ENCODE results near the gene DEGS2. TPM values are rescaled to one million over a fixed set of nuclear protein-coding genes. Genes with fewer than 3 reads are reported as not detected.

The DEGS2 gene
- total and polyA plus RNA-seq, 8 donors = 1.2 to 53.0 (median 13.5) TPM

- 69 to 80% (median 77%) methylated on average over 3 of the region's 3 CpGs for WGBS, 5 donors
- Histone ChIP-seq H3K27ac (no peak overlapping the region), H3K4me3 (no peak overlapping the region), H3K4me1 (peaks cover 0 to 8% (median 4%) of the 10 kb centered on the region in 4 donors), H3K27me3 (no peaks in the 10 kb centered on the region), H3K9me3 (no peaks in the 10 kb centered on the region), H3K36me3 (peaks cover 0 to 25% (median 9%) of the 10 kb centered on the region in 4 donors)
- TF ChIP-seq EP300 (IDR thresholded peaks at IDR 0.05) = no peak
- TF ChIP-seq POLR2AphosphoS5 (IDR thresholded peaks at IDR 0.05) = no peak
- TF ChIP-seq POLR2A (IDR thresholded peaks at IDR 0.05) = no peak
- TF ChIP-seq CTCF (IDR thresholded peaks at IDR 0.05) = no peak
- intact Hi-C loops (cut with DNase I; ENCODE audit: low total_unique reads) = no loop called here
- no peak for DNase-seq
Observed at GRCh38 chr14:100116134-100116533, 43.3 kb downstream of the DEGS2 start.

DNA sequence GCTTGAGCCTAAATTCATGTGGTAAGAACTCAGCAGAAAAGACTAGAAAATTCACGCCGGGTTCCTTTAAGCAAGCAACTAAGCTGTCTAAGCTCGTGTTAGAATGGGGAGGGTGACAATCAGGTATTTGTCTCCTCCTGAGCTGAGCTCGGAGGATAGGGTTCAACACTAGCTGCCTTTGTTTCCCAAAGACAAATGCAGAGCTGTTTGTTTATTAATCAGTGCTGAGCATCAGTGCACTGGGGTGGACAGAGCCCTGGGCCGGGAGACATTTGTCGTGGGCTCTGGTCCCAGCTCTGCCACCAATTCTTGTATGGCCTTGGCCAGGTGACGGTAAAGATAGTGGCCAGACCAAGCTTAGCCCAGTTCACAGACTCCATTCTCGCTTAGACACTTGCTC, 43.7 kb downstream of the DEGS2 start:
- Histone ChIP-seq H3K27ac (no peak overlapping the region), H3K4me1 (peaks cover 0 to 8% (median 4%) of the 10 kb centered on the region in 4 donors), H3K4me3 (no peak overlapping the region), H3K27me3 (no peaks in the 10 kb centered on the region), H3K9me3 (no peaks in the 10 kb centered on the region), H3K36me3 (peaks cover 0 to 26% (median 9%) of the 10 kb centered on the region in 4 donors)
- intact Hi-C loops (cut with DNase I; ENCODE audit: low total_unique reads) = no loop called here
- WGBS, 5 donors = 91 to 97% (median 94%) methylated on average over 7 to 8 of the region's 8 CpGs
- TF ChIP-seq EP300 (IDR thresholded peaks at IDR 0.05) (no peak), POLR2A (IDR thresholded peaks at IDR 0.05) (no peak), CTCF (IDR thresholded peaks at IDR 0.05) (no peak), POLR2AphosphoS5 (IDR thresholded peaks at IDR 0.05) (no peak)
- DNase-seq = no peak

DNA sequence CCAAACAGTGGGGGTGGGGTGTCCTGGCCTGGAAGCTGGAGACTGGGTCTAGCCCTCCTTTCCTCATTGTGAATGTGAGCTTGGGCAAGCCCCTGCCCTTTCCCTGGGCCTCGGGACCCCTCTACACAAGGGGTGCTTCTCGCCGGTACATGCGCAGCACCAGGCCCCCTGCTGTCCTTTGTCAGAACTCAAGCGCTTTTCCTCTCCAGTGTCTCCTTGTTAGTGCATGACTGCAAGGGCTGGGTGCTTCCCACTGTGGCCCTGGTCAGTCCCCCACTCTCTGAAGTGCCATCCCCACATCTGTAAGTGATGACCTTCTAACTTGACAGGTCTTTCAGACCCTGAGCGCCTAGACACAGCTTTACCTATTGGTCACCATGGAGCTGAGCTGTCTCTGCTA, 44.2 kb downstream of the DEGS2 start:
- H3K4me3 ChIP-seq = no peak overlapping the region
- peaks cover 0 to 8% (median 4%) of the 10 kb centered on the region in 4 donors for H3K4me1 ChIP-seq
- 93 to 98% (median 95%) methylated on average over 6 of the region's 6 CpGs for WGBS, 5 donors
- peaks cover 0 to 31% (median 9%) of the 10 kb centered on the region in 4 donors for H3K36me3 ChIP-seq
- H3K9me3 ChIP-seq = no peaks in the 10 kb centered on the region
- intact Hi-C loops (cut with DNase I; ENCODE audit: low total_unique reads) = no loop called here
- DNase-seq = no peak
- TF ChIP-seq CTCF (IDR thresholded peaks at IDR 0.05) (no peak), POLR2A (IDR thresholded peaks at IDR 0.05) (no peak), EP300 (IDR thresholded peaks at IDR 0.05) (no peak), POLR2AphosphoS5 (IDR thresholded peaks at IDR 0.05) (no peak)
- H3K27ac ChIP-seq = no peak overlapping the region
- H3K27me3 ChIP-seq = no peaks in the 10 kb centered on the region

GRCh38 chr14:100114109-100114765, 45.2 kb downstream of the DEGS2 start:
- H3K27ac ChIP-seq = no peak overlapping the region
- H3K4me1 ChIP-seq = peaks cover 0 to 8% (median 4%) of the 10 kb centered on the region in 4 donors
- no peaks in the 10 kb centered on the region for H3K27me3 ChIP-seq
- H3K9me3 ChIP-seq = no peaks in the 10 kb centered on the region
- intact Hi-C loops (cut with DNase I; ENCODE audit: low total_unique reads) = no loop called here
- TF ChIP-seq POLR2AphosphoS5 (IDR thresholded peaks at IDR 0.05) = no peak
- TF ChIP-seq POLR2A (IDR thresholded peaks at IDR 0.05) = no peak
- TF ChIP-seq EP300 (IDR thresholded peaks at IDR 0.05) = no peak
- TF ChIP-seq CTCF (IDR thresholded peaks at IDR 0.05) = no peak
- no peak for DNase-seq
- peaks cover 0 to 39% (median 10%) of the 10 kb centered on the region in 4 donors for H3K36me3 ChIP-seq
- WGBS, 5 donors = 93 to 97% (median 96%) methylated on average over 12 to 13 of the region's 13 CpGs
- H3K4me3 ChIP-seq = no peak overlapping the region
